Testis (tissue), 3 donors: Measurements from ENCODE around the gene TMEM107. TPM values are rescaled to one million over a fixed set of nuclear protein-coding genes. Genes with fewer than 3 reads are reported as not detected.
A peak's percentile ranks its signal among the peaks of the same experiment; 100 is the strongest.

ENCODE experiments used
- DNase-seq: peaks from one replicate; pipeline ENCODE4 v3.0.0-alpha.2; 2019
- H3K27ac ChIP-seq, 2 donors: fragments of 200-600 bp; sonication (generic); one replicate each; pipeline ENCODE4 v1.5.1; 2019
- H3K27me3 ChIP-seq: fragments of 200-600 bp; sonication (generic); one replicate; pipeline ENCODE4 v1.5.1; 2019
- H3K36me3 ChIP-seq: fragments of 200-600 bp; sonication (generic); one replicate; pipeline ENCODE4 v1.5.1; 2017; ENCODE audit warnings: low read depth; ENCODE audit errors: missing control alignments
- H3K4me1 ChIP-seq: fragments of 200-600 bp; sonication (generic); one replicate; pipeline ENCODE4 v1.5.1; 2019
- H3K4me3 ChIP-seq, 2 donors: fragments of 200-600 bp; sonication (generic); one replicate each; pipeline ENCODE4 v1.5.1; 2017 to 2019
- H3K9me3 ChIP-seq: fragments of 200-600 bp; sonication (generic); one replicate; pipeline ENCODE4 v1.5.1; 2017
- POLR2A ChIP-seq: fragments of 450-650 bp; IDR thresholded peaks from one replicate; pipeline ENCODE4 v1.6.1; 2017; ENCODE audit warnings: antibody characterized with exemption, mild to moderate bottlenecking, moderate library complexity
- WGBS, 2 donors: methylation state at CpG; one replicate each; pipeline ENCODE4 v1.1.5; 2018; 5-methylcytosine and 5-hydroxymethylcytosine counted together
- intact Hi-C: fragments of 100-400 bp; cut with DNase I; formaldehyde crosslinking; loops from one replicate; pipeline ENCODE4 v1.15.1; 2023; ENCODE audit warnings: low total_unique reads
- polyA plus RNA-seq: library from polyadenylated mRNA; stranded (reverse); fragments of 350-450 nt; fragmentation: Illumina TruSeq; extraction: RNeasy Lipid Tissue Mini Kit (QIAGEN cat#74804); gene quantifications from one replicate; pipeline ENCODE4 v1.2.3, GENCODE V29; 2014; ENCODE audit warnings: low read depth, low replicate concordance; ENCODE audit not compliant: insufficient read depth
- total RNA-seq, 2 donors: library from RNA; depleted of rRNA; stranded (reverse); fragments of >200 nt; gene quantifications; one replicate each; pipeline ENCODE4 v1.2.3, GENCODE V29; 2016
- TF ChIP-seq, protein P1 (sequence below), 3 experiments: fragments of 450-650 bp in 2 of 3; fragments of 200-600 bp in 1 of 3; sonication (generic) in 1 of 3; IDR thresholded peaks; one replicate each; pipeline ENCODE4 v1.5.1; 2016 to 2019; ENCODE audit warnings: antibody characterized with exemption in 3 of 3, mild to moderate bottlenecking in 2 of 3, moderate library complexity in 1 of 3

The TMEM107 gene
- total and polyA plus RNA-seq, 3 donors from 2014 or later = 17.2 to 31.8 (median 23.2) TPM

DNA sequence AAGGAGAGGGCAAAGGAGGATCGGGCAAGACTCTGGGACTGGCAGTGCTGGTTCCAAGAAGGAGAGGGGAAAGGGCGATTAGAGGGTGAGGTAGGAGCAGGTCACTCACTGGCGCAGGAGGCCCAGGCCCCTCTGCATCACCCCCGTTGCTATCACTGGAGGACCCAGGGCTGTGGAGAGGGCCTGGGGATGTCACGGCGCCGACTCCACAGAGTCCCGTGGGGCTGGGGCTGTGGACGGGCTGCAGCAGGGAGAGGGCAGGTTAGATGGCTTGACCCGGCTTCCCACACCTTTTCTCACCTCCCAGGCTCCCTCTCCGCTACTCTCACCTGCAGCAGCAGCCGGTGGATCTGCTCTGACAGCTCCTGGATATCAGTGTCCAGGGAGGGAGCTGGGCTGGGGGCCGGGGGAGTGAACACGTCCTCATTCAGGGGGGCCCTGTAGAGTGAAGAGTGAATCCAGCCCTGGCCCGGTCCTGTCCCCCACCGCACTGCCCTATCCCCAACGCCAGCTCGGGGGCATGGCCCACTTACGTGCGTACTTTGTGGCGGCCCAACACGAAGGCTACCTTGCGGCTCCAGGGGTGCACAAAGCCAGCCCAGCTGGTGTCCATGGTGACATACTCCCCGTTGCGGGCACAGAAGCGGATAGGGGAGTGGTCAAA lies 28.9 kb downstream of the TMEM107 start:
- TF ChIP-seq POLR2A = no peak
- TF ChIP-seq, protein P1, sequence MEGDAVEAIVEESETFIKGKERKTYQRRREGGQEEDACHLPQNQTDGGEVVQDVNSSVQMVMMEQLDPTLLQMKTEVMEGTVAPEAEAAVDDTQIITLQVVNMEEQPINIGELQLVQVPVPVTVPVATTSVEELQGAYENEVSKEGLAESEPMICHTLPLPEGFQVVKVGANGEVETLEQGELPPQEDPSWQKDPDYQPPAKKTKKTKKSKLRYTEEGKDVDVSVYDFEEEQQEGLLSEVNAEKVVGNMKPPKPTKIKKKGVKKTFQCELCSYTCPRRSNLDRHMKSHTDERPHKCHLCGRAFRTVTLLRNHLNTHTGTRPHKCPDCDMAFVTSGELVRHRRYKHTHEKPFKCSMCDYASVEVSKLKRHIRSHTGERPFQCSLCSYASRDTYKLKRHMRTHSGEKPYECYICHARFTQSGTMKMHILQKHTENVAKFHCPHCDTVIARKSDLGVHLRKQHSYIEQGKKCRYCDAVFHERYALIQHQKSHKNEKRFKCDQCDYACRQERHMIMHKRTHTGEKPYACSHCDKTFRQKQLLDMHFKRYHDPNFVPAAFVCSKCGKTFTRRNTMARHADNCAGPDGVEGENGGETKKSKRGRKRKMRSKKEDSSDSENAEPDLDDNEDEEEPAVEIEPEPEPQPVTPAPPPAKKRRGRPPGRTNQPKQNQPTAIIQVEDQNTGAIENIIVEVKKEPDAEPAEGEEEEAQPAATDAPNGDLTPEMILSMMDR (IDR thresholded peaks at IDR 0.05) = no peak
- H3K4me1 ChIP-seq = peaks cover 12% of the 10 kb centered on the region
- H3K36me3 ChIP-seq = no peaks in the 10 kb centered on the region
- DNase-seq = no peak
- peak overlapping the region in 1 of 2 donors; percentile 62 for H3K27ac ChIP-seq
- intact Hi-C loops = no loop called here
- WGBS, 2 donors = 85 to 90% methylated on average over 17 to 25 of the region's 26 CpGs
- H3K9me3 ChIP-seq = no peaks in the 10 kb centered on the region
- no peak overlapping the region for H3K4me3 ChIP-seq
- no peaks in the 10 kb centered on the region for H3K27me3 ChIP-seq

DNA sequence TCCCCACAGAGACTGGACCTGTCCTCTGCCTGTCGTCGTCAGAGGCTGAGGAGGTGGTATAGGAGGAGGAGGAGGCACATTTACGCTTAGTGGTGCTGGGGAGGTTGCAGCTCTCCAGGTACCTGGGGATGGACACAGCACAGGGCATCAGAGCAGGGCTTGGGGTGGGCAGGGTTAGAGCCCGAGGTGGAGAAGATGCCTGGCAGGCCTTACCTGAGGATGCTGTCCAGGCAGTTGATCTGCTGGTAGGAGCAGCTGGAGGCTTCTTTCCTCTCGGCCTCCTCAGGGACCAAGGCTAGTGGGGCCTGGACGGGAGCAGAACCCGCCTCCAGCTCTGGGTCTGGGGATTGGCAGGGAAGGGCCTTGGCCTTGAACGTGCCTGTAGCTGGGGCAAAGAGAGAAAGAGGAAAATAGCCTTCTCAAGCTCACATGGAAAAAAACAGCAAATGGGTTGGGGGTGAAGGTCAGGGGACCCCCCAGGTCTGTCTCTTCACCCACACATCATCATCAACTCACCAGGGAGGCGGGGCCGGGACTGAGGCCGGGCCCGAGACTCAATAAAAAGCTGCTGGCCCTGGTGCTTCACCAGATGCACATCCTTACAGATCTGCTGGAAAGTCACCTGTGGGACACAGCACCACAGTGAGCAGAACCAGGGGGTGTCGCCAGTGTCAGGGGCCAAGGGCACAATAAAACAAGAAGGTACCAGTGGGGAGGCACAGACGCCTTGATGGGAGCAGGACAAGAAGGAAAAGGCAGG lies 29.6 kb downstream of the TMEM107 start:
- Histone ChIP-seq H3K4me3 (no peak overlapping the region), H3K27ac (peak overlapping the region in 1 of 2 donors; percentile 62), H3K27me3 (no peaks in the 10 kb centered on the region), H3K9me3 (no peaks in the 10 kb centered on the region), H3K4me1 (peaks cover 12% of the 10 kb centered on the region), H3K36me3 (no peaks in the 10 kb centered on the region)
- TF ChIP-seq POLR2A = no peak
- TF ChIP-seq, protein P1 (IDR thresholded peaks at IDR 0.05) = no peak
- WGBS, 2 donors = 85 to 87% methylated on average over 12 to 14 of the region's 14 CpGs
- intact Hi-C loops = no loop called here
- no peak for DNase-seq

DNA sequence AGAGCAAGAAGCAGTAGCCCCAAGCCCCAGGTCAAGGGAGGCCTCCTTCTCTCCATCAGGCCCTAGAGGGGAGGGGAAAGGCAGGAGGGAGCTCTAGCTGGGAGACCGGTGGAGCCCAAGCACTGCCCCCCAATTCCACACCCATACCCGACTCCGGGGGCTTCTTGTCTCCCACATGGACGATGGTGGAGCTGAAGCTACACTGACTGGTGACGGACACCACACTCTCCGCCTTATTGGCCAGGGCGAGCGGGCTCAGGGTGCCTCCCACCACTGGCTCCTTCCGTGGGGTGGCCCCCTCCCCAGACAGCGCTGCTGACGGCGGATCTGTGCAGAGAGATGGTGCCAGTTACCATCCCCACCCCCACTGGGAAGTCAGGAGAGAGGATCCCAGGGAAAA lies 30.4 kb downstream of the TMEM107 start:
- H3K4me3 ChIP-seq = no peak overlapping the region
- intact Hi-C loops = no loop called here
- TF ChIP-seq, protein P1 (IDR thresholded peaks at IDR 0.05) = no peak
- no peak for TF ChIP-seq POLR2A
- no peaks in the 10 kb centered on the region for H3K27me3 ChIP-seq
- peak overlapping the region in 1 of 2 donors; percentile 62 for H3K27ac ChIP-seq
- H3K36me3 ChIP-seq = no peaks in the 10 kb centered on the region
- no peaks in the 10 kb centered on the region for H3K9me3 ChIP-seq
- peaks cover 12% of the 10 kb centered on the region for H3K4me1 ChIP-seq
- 85 to 95% methylated on average over 2 to 12 of the region's 12 CpGs for WGBS, 2 donors
- DNase-seq = no peak

DNA sequence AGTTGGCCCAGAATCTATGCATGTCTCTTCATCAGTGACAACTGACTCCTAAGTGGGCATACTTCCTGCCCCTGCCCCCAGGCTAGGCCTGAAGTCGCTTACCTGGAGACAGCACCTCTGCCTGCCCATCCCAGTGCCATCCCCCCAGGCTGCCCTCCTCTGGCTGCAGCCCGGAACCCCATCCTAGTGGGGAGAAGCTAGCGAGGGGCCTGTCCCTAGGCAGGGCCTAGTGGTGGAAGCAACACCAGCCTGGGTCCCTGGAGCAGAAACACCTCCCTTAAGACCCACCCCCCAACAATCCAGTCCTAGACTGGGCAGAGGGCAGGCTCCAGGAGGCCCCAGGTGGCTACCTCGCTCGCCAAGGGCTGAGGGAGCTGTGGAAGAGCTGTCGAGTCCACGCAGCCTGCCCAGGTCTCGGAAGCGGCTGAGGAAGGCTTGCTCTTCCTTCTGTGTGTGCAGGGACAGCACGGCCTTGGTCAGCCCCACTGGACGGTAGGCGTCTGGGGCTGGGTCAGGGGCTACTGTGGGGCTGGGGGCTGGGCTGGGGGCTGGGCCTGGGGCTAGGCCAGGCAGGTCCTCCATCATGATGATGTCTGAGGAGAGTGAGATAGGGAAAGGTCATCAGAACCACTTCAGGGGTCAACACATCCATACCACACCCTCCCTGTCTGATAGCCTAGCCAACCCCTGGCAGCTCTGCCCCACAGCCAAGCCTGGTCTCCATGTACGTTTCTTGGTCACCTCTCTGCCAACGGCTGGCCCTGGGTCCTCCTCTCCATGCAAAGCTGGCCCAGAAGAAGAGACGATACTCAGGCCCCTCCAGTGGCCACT lies 31.6 kb downstream of the TMEM107 start:
- DNase-seq = no peak
- H3K36me3 ChIP-seq = no peaks in the 10 kb centered on the region

More for the DNA sequence above, 31.6 kb downstream of the TMEM107 start:
- intact Hi-C loops = no loop called here
- Histone ChIP-seq H3K27ac (no peak overlapping the region), H3K9me3 (no peaks in the 10 kb centered on the region), H3K4me1 (no peaks in the 10 kb centered on the region), H3K27me3 (no peaks in the 10 kb centered on the region), H3K4me3 (no peak overlapping the region)
- TF ChIP-seq, protein P1 (IDR thresholded peaks at IDR 0.05) = no peak
- no peak for TF ChIP-seq POLR2A
- WGBS, 2 donors = 85 to 95% methylated on average over 5 to 15 of the region's 15 CpGs
